ENCODE results near the gene PHYHD1. TPM values are rescaled to one million over a fixed set of nuclear protein-coding genes. Genes with fewer than 3 reads are reported as not detected.

PHYHD1 gene
- total and polyA plus RNA-seq, 10 of the 15 experiments (the other 5 are each of a cell fraction or from before 2014, with no cell fraction given), result 0.09 to 0.17 TPM; not detected in 8

- TF ChIP-seq ZNF687 (IDR thresholded peaks at IDR 0.05), result peak; percentile 46; the same call in 1 of the 2 replicates
- TF ChIP-seq CHD4 (IDR thresholded peaks at IDR 0.05), result no peak
- no peak for TF ChIP-seq ATF2 (IDR thresholded peaks at IDR 0.05; ENCODE audit: low read length)
- TF ChIP-seq SIN3A (IDR thresholded peaks at IDR 0.05; ENCODE audit: low read depth, low read length), result no peak
- TF ChIP-seq ZBTB4 (CRISPR knock-in tag; IDR thresholded peaks at IDR 0.05), result no peak
- no peak for TF ChIP-seq SMARCA5 (IDR thresholded peaks at IDR 0.05)
- peak; percentile 32; the same call in 1 of the 2 replicates for TF ChIP-seq RUNX3 (IDR thresholded peaks at IDR 0.05; ENCODE audit: low read length)
- TF ChIP-seq IKZF2 (IDR thresholded peaks at IDR 0.05), result peak; percentile 9 to 54; a peak in 2 of 4 replicates
- no peak for TF ChIP-seq NFXL1 (IDR thresholded peaks at IDR 0.05; ENCODE audit: borderline replicate concordance)
- peak; percentile 53 for TF ChIP-seq SPI1 (IDR thresholded peaks at IDR 0.05; ENCODE audit: borderline replicate concordance, insufficient read depth, low read depth, low read length)
- no peak for TF ChIP-seq MTA3 (IDR thresholded peaks at IDR 0.05; ENCODE audit: borderline replicate concordance, low read length)
- TF ChIP-seq MTA2 (IDR thresholded peaks at IDR 0.05; ENCODE audit: low read depth), result no peak
- no peak for TF ChIP-seq RCOR1 (conservative IDR thresholded peaks at IDR 0.05; ENCODE audit: low read depth, low read length)
- TF ChIP-seq POU2F2 (IDR thresholded peaks at IDR 0.05; ENCODE audit: borderline replicate concordance, low read depth, low read length), result peak; percentile 38; the same call in 1 of the 3 replicates
- no peak for TF ChIP-seq ZNF384 (IDR thresholded peaks at IDR 0.05; ENCODE audit: borderline replicate concordance, low read depth, low read length)
- no peak; the same call in 1 of the 2 replicates for TF ChIP-seq MAX (IDR thresholded peaks at IDR 0.05; ENCODE audit: low read depth, low read length)
- no peak for TF ChIP-seq SUPT20H (IDR thresholded peaks at IDR 0.05; ENCODE audit: borderline replicate concordance, control insufficient read depth, low read depth, low read length)
- TF ChIP-seq EGR1 (IDR thresholded peaks at IDR 0.05; ENCODE audit: borderline replicate concordance in 1 of 2, low read depth in 2 of 2, low read length in 2 of 2), result peak in 1 of 2 experiments; percentile 67; a peak in 1 of 3 replicates
- TF ChIP-seq ZNF207 (IDR thresholded peaks at IDR 0.05; ENCODE audit: borderline replicate concordance), result 0 out of 2 replicates have a peak, but pooled peaks have one; percentile 20
These were observed 38.7 kb upstream of the PHYHD1 start, which contains the start of the genes KYAT1 and LRRC8A (continued) for GRCh38 chr9:128881884-128882676.
